NOMO-1 treated with dmso at 0.1 percent for 144 hours (cell line): ENCODE data around the gene CIT.

Experiments used
- DNase-seq: peaks from one replicate; lab custom pipeline; 2025; ENCODE audit not compliant: unreplicated experiment; lab: John Stamatoyannopoulos, UW

Gene CIT

DNA sequence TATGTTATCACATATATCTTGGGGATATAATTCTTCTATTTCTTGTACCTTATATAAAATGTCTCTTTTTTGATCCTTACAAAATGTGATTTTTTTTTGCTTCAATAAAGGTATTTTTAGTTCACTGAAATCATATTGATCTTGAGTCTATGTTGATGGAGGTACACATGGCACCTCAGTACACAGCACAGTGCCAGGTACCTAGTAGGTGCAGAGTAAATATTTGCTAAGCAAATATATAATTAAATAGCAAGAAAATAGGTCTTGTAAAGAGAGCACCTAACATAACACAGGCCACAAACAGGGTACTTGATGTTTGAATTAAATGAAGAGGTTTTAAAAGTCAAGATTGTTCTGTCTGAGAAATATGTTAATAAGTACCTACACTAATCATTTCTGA lies 69.7 kb downstream of the CIT start:
- DNase-seq = no peak

- no peak for DNase-seq
Observed at GRCh38 chr12:119804011-119804641, 73.0 kb downstream of the CIT start.

GRCh38 chr12:119803381-119803791 lies 73.7 kb downstream of the CIT start:
- DNase-seq = no peak

GRCh38 chr12:119802472-119802871 lies 74.6 kb downstream of the CIT start:
- no peak for DNase-seq

- no peak for DNase-seq
Observed at GRCh38 chr12:119797090-119797489, 80.0 kb downstream of the CIT start.

GRCh38 chr12:119796292-119796691 lies 80.8 kb downstream of the CIT start:
- no peak for DNase-seq

- no peak for DNase-seq
Observed at GRCh38 chr12:119791453-119791852, 85.7 kb downstream of the CIT start.

DNA sequence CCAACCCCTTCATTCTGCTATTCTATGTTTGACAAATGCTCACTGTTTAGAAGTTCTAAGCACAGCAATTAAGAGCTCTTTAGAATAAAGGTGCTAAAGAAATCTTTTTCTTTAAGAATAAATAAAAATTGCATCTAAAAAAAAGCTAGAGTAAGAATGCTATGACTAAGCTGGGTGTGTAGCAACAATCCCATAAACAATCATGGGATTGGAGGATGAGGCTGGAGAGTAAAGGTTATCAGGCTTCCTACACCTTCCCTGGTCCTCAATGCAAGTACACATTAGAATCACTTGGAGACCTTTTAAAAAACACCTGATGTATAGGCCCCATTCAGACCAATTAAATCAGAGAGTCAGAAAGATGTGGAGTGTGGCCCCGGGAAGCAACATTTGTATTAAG lies 88.3 kb downstream of the CIT start:
- DNase-seq = no peak

GRCh38 chr12:119786539-119786938 lies 90.6 kb downstream of the CIT start:
- DNase-seq = no peak

DNA sequence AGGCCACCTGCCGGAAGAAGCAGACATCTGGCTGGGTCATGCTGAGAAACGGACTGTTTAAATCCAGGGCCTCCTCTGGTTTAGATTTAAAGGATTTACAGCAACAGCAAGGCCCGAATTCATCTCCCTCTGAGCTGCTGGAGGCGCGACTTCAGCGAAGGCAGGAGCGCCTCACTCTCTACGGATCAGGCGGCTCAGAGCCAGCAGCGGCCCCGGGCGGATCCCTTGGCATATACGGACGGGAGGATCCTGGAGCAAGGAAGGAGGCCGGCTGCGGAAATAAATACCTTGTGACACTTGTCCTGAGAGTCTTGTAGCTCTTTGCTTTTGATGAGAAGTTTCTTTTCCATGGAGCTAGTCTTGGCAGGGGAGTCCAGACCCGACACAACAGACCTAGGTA lies 92.4 kb downstream of the CIT start:
- no peak for DNase-seq

DNA sequence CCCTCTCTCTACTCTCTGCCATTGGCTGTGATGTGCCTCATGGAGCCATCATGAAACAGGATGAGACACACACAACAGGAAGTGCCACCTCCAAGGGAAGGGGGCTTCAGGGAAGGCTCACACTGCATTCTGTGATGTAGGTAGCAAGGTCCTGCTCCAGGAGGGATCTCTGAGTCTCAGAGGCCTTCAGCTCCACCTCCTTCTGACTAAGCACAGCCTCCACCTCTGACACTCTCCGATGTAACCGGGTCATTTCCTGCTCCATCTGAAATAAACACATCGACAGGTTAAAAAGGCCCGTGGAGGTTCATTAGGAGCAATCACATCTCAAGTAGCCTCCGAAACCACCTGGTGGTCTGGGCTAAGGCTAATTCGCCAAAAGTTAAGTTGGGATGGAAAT lies 93.3 kb downstream of the CIT start:
- no peak for DNase-seq

- no peak for DNase-seq
Observed at GRCh38 chr12:119781804-119782203, 95.3 kb downstream of the CIT start.

DNA sequence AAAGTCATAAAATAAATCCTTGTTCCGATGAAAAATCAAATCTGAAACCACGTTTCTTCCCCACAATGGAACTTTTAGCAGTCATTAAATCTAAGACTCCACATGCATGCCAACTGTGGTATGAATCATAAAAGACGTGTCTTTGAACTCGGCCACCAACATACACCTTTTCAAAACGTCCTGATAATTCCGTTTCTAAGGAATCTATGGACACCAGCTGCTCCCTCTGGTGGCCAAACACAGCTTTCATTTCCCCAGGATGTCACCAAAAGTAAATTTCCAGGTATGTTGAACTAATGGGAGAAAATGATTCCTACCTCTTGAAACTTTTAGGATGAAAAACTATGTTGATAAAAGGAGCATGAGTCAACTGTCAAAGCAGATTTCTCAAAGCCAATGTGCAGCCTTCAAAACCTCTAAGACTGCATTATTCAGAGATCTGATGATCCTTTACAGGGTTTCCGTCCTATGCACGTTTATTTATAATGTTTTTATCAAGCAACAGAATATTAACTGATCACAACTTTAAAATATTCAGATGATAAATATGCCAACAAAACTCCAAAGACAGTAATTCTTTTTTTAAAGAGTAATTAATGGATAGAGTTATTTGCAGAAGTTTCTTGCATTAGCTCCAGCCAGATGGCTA lies 96.2 kb downstream of the CIT start:
- no peak for DNase-seq

- DNase-seq = no peak
Observed at GRCh38 chr12:119775246-119775895, 101.7 kb downstream of the CIT start.

- no peak for DNase-seq
Observed at GRCh38 chr12:119772431-119772830, 104.7 kb downstream of the CIT start.

- no peak for DNase-seq
Observed at GRCh38 chr12:119770146-119770545, 107.0 kb downstream of the CIT start.

DNA sequence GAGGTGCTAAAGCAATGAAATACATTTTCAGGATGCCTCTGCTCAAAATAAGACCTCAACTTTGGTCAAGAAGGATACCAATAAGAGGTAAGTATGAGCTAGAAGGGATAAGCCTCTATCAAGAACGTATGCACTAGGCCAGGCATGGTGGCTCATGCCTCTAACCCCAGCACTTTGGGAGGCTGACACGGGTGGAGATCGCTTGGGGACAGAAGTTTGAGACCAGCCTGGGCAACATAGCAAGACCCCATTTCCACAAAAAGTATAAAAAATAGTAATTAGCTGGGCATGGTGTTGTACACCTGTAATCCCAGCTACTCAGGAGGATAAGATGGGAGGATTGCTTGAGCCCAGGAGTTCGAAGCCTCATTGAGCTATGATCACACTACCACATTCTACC lies 114.5 kb downstream of the CIT start:
- DNase-seq = no peak

DNA sequence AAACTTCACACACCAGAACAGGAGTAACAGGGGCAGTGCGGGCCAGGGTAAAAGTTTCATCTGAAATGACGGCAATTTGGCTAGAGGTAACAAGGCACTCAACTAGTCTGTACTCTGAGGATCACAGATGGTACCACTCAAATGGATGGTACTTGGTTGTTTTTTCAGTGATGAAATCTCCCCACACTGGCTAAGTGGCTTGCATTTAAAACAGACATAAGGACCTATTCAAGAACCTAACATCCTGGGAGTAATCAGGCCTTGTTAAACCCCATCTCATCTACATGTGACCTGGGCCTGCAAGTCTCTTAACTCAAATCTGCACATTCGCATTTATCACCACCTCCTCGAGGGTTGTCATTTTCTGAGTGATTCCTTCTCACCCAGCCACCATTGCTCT lies 118.4 kb downstream of the CIT start:
- no peak for DNase-seq

- no peak for DNase-seq
Observed at GRCh38 chr12:119758234-119758633, 118.9 kb downstream of the CIT start.

GRCh38 chr12:119751961-119752360 lies 125.2 kb downstream of the CIT start:
- DNase-seq = no peak

GRCh38 chr12:119749666-119750065 lies 127.5 kb downstream of the CIT start:
- no peak for DNase-seq

DNA sequence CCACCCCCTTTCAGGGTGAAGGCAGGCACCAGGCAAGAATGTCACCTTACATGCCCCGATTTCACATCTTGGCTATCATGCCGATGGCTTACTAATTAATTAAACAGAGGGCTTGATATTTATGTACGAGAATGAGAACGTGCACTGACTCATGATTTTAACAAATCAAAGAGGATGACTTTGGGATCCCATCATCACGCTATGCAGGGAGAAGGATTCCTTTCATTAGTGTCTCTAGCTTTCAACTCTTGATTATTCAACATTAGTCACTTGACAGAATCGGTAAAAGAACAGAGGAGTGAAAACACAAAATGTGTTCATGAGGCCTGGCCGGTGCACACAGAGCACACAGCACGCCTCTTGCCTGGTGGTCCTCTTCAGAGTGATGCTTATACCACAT lies 128.6 kb downstream of the CIT start:
- DNase-seq = no peak

- no peak for DNase-seq
Observed at GRCh38 chr12:119746169-119746568, 131.0 kb downstream of the CIT start.
